HepG2 (cell line): Measurements from ENCODE around the gene SGTB. TPM values are rescaled to one million over a fixed set of nuclear protein-coding genes. Genes with fewer than 3 reads are reported as not detected.

ENCODE experiments used
- CCAR2 ChIP-seq: fragments of 200-400 bp; formaldehyde crosslinking; optimal IDR thresholded peaks from 2 replicates; pipeline ENCODE3; 2018; ENCODE audit warnings: low read depth, mild to moderate bottlenecking, low read length, moderate library complexity
- IRF2 ChIP-seq: IDR thresholded peaks from 2 replicates; pipeline ENCODE4 v1.6.1; 2018; ENCODE audit warnings: missing genetic modification reagents, missing compliant biosample characterization
- ZNF292 ChIP-seq: sonication (generic); formaldehyde crosslinking; IDR thresholded peaks from 2 replicates; pipeline ENCODE4 v1.8.1; 2022; ENCODE audit warnings: mild to moderate bottlenecking, low read depth, missing genetic modification reagents, borderline replicate concordance
- ZNF605 ChIP-seq: sonication (generic); formaldehyde crosslinking; IDR thresholded peaks from 2 replicates; pipeline ENCODE4 v1.8.0; 2022; ENCODE audit warnings: mild to moderate bottlenecking, missing genetic modification reagents
- ZNF670 ChIP-seq: sonication (generic); formaldehyde crosslinking; IDR thresholded peaks from 2 replicates; pipeline ENCODE4 v1.8.0; 2022; ENCODE audit warnings: mild to moderate bottlenecking, missing genetic modification reagents, borderline replicate concordance
- ZNF878 ChIP-seq: sonication (generic); formaldehyde crosslinking; IDR thresholded peaks from 2 replicates; pipeline ENCODE4 v1.8.1; 2023; ENCODE audit warnings: mild to moderate bottlenecking, missing genetic modification reagents, moderate library complexity
- polyA plus RNA-seq, 8 experiments: library from polyadenylated mRNA; depleted of rRNA in 3 of 8; stranded (reverse) in 7 of 8; unstranded in 1 of 8; fragments of >200 nt; fragmentation: Illumina TruSeq in 4 of 8; extraction: Trizol in 4 of 8; gene quantifications; 2 replicates each; pipeline versions ENCODE4 v1.2.1 to v1.2.3, GENCODE V29; 2011 to 2016; ENCODE audit warnings: low read depth in 4 of 8, missing spikeins in 1 of 8, mixed read lengths in 1 of 8; ENCODE audit not compliant: insufficient read depth in 1 of 8
- total RNA-seq, 5 experiments: library from RNA; depleted of rRNA; stranded (reverse); fragments of >200 nt; fragmentation: Illumina TruSeq; extraction: Trizol; gene quantifications; 2 replicates each; pipeline ENCODE4 v1.2.3, GENCODE V29; 2016; ENCODE audit warnings: low read depth in 1 of 5
- TF ChIP-seq, protein P1 (sequence below): sonication (generic); formaldehyde crosslinking; IDR thresholded peaks from 2 replicates; pipeline ENCODE4 v1.4.0; 2020; ENCODE audit warnings: missing genetic modification reagents
- TF ChIP-seq, protein P2 (sequence below): sonication (generic); formaldehyde crosslinking; conservative IDR thresholded peaks from 2 replicates; pipeline ENCODE4 v1.8.0; 2022; ENCODE audit warnings: missing genetic modification reagents
- TF ChIP-seq, protein P3 (sequence below): sonication (generic); formaldehyde crosslinking; IDR thresholded peaks from 2 replicates; pipeline ENCODE4 v1.4.0; 2020; ENCODE audit warnings: missing genetic modification reagents
- TF ChIP-seq, protein P4 (sequence below): IDR thresholded peaks from 2 replicates; pipeline ENCODE4 v1.6.1; 2016; ENCODE audit warnings: mild to moderate bottlenecking, missing biosample characterization, missing genetic modification reagents
- TF ChIP-seq, protein P5 (sequence below): sonication (generic); formaldehyde crosslinking; IDR thresholded peaks from 2 replicates; pipeline ENCODE4 v1.4.0; 2020; ENCODE audit warnings: mild to moderate bottlenecking, missing genetic modification reagents
- TF ChIP-seq, protein P6 (sequence below): sonication (generic); formaldehyde crosslinking; IDR thresholded peaks from 2 replicates; pipeline ENCODE4 v1.4.0; 2020; ENCODE audit warnings: missing genetic modification reagents, borderline replicate concordance
- TF ChIP-seq, protein P7 (sequence below): sonication (generic); formaldehyde crosslinking; IDR thresholded peaks from 2 replicates; pipeline ENCODE4 v1.5.1; 2020; ENCODE audit warnings: missing genetic modification reagents, mild to moderate bottlenecking, borderline replicate concordance
- TF ChIP-seq, protein P8 (sequence below): sonication (generic); formaldehyde crosslinking; IDR thresholded peaks from 2 replicates; pipeline ENCODE4 v1.4.0; 2020; ENCODE audit warnings: missing genetic modification reagents

SGTB gene
- total and polyA plus RNA-seq, 2 of the 13 experiments (the other 11 are each of a cell fraction or from before 2014, with no cell fraction given), result 5.2 to 11.2 TPM

DNA sequence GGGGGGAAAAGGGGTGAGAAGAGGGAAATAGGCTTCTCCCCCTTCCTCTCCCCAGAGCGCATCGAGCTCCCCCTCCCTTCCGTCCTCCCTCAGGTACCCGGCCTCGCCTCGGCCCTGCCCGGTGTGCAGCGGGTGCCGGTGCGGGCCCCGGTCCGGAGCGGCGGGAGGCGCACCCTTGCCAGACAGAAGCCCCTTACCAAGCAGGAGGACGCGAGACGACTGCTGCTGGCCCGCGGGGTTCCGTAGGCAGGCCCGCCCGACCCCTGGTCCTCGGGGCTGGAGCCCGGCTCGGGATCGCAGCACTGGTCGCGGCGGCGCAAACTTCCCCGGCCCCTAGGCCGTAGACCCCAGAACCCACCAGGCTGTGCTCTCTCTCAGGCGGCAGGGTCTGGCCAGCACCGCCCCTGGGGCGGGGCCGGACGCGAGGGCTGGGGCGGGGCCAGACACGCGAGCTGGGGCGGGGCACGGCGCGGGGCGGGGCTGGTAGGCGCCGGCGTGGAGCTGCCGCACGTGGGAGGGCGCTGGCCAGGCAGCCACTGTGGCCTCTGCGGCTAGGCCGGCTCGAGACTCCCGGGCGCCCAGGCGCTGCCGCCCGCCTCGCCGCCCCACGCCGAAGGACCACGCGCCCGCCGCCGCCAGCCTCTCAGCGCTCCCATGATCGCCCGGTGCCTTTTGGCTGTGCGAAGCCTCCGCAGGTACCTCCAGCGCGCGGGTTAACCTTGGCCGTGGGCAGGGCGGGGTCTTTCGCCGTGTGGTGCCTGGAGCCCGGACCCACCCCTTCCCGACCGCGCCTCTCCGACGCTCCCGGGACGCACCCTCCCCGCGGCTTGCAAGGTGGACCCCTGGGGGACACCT, at the start of gene SGTB, which contains the start of gene NLN (continued):
- TF ChIP-seq, protein P1, sequence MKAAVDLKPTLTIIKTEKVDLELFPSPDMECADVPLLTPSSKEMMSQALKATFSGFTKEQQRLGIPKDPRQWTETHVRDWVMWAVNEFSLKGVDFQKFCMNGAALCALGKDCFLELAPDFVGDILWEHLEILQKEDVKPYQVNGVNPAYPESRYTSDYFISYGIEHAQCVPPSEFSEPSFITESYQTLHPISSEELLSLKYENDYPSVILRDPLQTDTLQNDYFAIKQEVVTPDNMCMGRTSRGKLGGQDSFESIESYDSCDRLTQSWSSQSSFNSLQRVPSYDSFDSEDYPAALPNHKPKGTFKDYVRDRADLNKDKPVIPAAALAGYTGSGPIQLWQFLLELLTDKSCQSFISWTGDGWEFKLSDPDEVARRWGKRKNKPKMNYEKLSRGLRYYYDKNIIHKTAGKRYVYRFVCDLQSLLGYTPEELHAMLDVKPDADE (CRISPR knock-in tag), result no peak
- TF ChIP-seq, protein P2, sequence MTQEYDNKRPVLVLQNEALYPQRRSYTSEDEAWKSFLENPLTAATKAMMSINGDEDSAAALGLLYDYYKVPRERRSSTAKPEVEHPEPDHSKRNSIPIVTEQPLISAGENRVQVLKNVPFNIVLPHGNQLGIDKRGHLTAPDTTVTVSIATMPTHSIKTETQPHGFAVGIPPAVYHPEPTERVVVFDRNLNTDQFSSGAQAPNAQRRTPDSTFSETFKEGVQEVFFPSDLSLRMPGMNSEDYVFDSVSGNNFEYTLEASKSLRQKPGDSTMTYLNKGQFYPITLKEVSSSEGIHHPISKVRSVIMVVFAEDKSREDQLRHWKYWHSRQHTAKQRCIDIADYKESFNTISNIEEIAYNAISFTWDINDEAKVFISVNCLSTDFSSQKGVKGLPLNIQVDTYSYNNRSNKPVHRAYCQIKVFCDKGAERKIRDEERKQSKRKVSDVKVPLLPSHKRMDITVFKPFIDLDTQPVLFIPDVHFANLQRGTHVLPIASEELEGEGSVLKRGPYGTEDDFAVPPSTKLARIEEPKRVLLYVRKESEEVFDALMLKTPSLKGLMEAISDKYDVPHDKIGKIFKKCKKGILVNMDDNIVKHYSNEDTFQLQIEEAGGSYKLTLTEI (CRISPR knock-in tag), result no peak
- TF ChIP-seq, protein P3, sequence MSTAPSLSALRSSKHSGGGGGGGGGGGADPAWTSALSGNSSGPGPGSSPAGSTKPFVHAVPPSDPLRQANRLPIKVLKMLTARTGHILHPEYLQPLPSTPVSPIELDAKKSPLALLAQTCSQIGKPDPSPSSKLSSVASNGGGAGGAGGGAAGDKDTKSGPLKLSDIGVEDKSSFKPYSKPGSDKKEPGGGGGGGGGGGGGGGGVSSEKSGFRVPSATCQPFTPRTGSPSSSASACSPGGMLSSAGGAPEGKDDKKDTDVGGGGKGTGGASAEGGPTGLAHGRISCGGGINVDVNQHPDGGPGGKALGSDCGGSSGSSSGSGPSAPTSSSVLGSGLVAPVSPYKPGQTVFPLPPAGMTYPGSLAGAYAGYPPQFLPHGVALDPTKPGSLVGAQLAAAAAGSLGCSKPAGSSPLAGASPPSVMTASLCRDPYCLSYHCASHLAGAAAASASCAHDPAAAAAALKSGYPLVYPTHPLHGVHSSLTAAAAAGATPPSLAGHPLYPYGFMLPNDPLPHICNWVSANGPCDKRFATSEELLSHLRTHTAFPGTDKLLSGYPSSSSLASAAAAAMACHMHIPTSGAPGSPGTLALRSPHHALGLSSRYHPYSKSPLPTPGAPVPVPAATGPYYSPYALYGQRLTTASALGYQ (CRISPR knock-in tag), result no peak
- TF ChIP-seq CCAR2, result no peak
- TF ChIP-seq ZNF292, result no peak
- TF ChIP-seq ZNF670, result 0 out of 2 replicates have a peak, but pooled peaks have one; percentile 79
- TF ChIP-seq, protein P4, sequence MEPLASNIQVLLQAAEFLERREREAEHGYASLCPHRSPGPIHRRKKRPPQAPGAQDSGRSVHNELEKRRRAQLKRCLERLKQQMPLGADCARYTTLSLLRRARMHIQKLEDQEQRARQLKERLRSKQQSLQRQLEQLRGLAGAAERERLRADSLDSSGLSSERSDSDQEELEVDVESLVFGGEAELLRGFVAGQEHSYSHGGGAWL (CRISPR knock-in tag), result peak; percentile 31; the same call in 1 of the 2 replicates
- TF ChIP-seq, protein P5, sequence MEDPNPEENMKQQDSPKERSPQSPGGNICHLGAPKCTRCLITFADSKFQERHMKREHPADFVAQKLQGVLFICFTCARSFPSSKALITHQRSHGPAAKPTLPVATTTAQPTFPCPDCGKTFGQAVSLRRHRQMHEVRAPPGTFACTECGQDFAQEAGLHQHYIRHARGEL, result no peak
- no peak for TF ChIP-seq ZNF605 (CRISPR knock-in tag)
- TF ChIP-seq, protein P6, sequence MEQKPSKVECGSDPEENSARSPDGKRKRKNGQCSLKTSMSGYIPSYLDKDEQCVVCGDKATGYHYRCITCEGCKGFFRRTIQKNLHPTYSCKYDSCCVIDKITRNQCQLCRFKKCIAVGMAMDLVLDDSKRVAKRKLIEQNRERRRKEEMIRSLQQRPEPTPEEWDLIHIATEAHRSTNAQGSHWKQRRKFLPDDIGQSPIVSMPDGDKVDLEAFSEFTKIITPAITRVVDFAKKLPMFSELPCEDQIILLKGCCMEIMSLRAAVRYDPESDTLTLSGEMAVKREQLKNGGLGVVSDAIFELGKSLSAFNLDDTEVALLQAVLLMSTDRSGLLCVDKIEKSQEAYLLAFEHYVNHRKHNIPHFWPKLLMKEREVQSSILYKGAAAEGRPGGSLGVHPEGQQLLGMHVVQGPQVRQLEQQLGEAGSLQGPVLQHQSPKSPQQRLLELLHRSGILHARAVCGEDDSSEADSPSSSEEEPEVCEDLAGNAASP (CRISPR knock-in tag), result no peak; the same call in 1 of the 2 replicates
- TF ChIP-seq, protein P7, sequence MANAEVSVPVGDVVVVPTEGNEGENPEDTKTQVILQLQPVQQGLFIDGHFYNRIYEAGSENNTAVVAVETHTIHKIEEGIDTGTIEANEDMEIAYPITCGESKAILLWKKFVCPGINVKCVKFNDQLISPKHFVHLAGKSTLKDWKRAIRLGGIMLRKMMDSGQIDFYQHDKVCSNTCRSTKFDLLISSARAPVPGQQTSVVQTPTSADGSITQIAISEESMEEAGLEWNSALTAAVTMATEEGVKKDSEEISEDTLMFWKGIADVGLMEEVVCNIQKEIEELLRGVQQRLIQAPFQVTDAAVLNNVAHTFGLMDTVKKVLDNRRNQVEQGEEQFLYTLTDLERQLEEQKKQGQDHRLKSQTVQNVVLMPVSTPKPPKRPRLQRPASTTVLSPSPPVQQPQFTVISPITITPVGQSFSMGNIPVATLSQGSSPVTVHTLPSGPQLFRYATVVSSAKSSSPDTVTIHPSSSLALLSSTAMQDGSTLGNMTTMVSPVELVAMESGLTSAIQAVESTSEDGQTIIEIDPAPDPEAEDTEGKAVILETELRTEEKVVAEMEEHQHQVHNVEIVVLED (CRISPR knock-in tag), result no peak
- TF ChIP-seq IRF2 (CRISPR knock-in tag), result no peak
- TF ChIP-seq, protein P8, sequence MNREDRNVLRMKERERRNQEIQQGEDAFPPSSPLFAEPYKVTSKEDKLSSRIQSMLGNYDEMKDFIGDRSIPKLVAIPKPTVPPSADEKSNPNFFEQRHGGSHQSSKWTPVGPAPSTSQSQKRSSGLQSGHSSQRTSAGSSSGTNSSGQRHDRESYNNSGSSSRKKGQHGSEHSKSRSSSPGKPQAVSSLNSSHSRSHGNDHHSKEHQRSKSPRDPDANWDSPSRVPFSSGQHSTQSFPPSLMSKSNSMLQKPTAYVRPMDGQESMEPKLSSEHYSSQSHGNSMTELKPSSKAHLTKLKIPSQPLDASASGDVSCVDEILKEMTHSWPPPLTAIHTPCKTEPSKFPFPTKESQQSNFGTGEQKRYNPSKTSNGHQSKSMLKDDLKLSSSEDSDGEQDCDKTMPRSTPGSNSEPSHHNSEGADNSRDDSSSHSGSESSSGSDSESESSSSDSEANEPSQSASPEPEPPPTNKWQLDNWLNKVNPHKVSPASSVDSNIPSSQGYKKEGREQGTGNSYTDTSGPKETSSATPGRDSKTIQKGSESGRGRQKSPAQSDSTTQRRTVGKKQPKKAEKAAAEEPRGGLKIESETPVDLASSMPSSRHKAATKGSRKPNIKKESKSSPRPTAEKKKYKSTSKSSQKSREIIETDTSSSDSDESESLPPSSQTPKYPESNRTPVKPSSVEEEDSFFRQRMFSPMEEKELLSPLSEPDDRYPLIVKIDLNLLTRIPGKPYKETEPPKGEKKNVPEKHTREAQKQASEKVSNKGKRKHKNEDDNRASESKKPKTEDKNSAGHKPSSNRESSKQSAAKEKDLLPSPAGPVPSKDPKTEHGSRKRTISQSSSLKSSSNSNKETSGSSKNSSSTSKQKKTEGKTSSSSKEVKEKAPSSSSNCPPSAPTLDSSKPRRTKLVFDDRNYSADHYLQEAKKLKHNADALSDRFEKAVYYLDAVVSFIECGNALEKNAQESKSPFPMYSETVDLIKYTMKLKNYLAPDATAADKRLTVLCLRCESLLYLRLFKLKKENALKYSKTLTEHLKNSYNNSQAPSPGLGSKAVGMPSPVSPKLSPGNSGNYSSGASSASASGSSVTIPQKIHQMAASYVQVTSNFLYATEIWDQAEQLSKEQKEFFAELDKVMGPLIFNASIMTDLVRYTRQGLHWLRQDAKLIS (CRISPR knock-in tag), result no peak
- no peak for TF ChIP-seq ZNF878 (CRISPR knock-in tag)
